Mesendoderm (in vitro differentiated cells): ENCODE results near the gene TRAPPC1.

Experiments
- DNase-seq: peaks from one replicate; pipeline ENCODE4 v3.0.0; 2013
- H2AK5ac ChIP-seq: 2 replicates; pipeline ENCODE4 v1.6.1; 2013; ENCODE audit warnings: low read length, inconsistent platforms
- H2BK120ac ChIP-seq: 2 replicates; pipeline ENCODE4 v1.6.1; 2013; ENCODE audit warnings: low read depth, mild to moderate bottlenecking, low read length, moderate library complexity, mixed read lengths
- H2BK15ac ChIP-seq: replicated peaks from 2 replicates; pipeline ENCODE4 v1.6.1; 2013; ENCODE audit warnings: low read depth, mild to moderate bottlenecking, moderate library complexity
- H2BK5ac ChIP-seq: 2 replicates; pipeline ENCODE4 v1.6.1; 2013; ENCODE audit warnings: low read length, inconsistent platforms
- H3K18ac ChIP-seq: 2 replicates; pipeline ENCODE4 v1.6.1; 2013; ENCODE audit warnings: mild to moderate bottlenecking, low read length, mixed read lengths
- H3K23ac ChIP-seq: one replicate; pipeline ENCODE4 v1.6.1; 2013; ENCODE audit warnings: low read length
- H3K27ac ChIP-seq: 2 replicates; pipeline ENCODE4 v1.5.1; 2013; ENCODE audit warnings: low read depth, mild to moderate bottlenecking, inconsistent platforms, low read length, moderate library complexity
- H3K27me3 ChIP-seq: 2 replicates; pipeline ENCODE4 v1.6.1; 2013; ENCODE audit warnings: low read length, control low read depth, mild to moderate bottlenecking, inconsistent platforms; ENCODE audit not compliant: insufficient read depth, poor library complexity
- H3K36me3 ChIP-seq: 2 replicates; pipeline ENCODE4 v1.6.1; 2013; ENCODE audit warnings: low read length, inconsistent platforms; ENCODE audit not compliant: control insufficient read depth, insufficient read depth
- H3K4ac ChIP-seq: one replicate; pipeline ENCODE4 v1.6.1; 2013; ENCODE audit warnings: low read depth, mild to moderate bottlenecking, low read length, moderate library complexity
- H3K4me1 ChIP-seq: 2 replicates; pipeline ENCODE4 v1.6.1; 2013; ENCODE audit warnings: low read depth, low read length, inconsistent platforms; ENCODE audit not compliant: control insufficient read depth
- H3K4me2 ChIP-seq: 2 replicates; pipeline ENCODE4 v1.6.1; 2013; ENCODE audit warnings: low read length
- H3K4me3 ChIP-seq: 2 replicates; pipeline ENCODE4 v1.5.1; 2013; ENCODE audit warnings: mild to moderate bottlenecking, low read length
- H3K56ac ChIP-seq: one replicate; pipeline ENCODE4 v1.6.1; 2013; ENCODE audit warnings: low read length
- H3K79me1 ChIP-seq: 2 replicates; pipeline ENCODE4 v1.6.1; 2013; ENCODE audit warnings: low read length, inconsistent platforms
- H3K79me2 ChIP-seq: 2 replicates; pipeline ENCODE4 v1.6.1; 2013; ENCODE audit warnings: mild to moderate bottlenecking, low read length; ENCODE audit not compliant: control insufficient read depth, insufficient read depth
- H3K9ac ChIP-seq: 2 replicates; pipeline ENCODE4 v1.6.1; 2013; ENCODE audit warnings: low read length, inconsistent platforms
- H4K5ac ChIP-seq: one replicate; pipeline ENCODE4 v1.6.1; 2013; ENCODE audit warnings: low read length
- H4K8ac ChIP-seq: one replicate; pipeline ENCODE4 v1.6.1; 2013; ENCODE audit warnings: low read depth, mild to moderate bottlenecking, control low read depth, low read length, moderate library complexity
- WGBS: extraction: QIAGEN DNeasy Blood & Tissue Kit; methylation state at CpG from one replicate; pipeline ENCODE4 v1.1.7; 2013; ENCODE audit warnings: low lambda C conversion rate, missing lambda C conversion rate; ENCODE audit not compliant: insufficient coverage; ENCODE audit errors: extremely low coverage; 5-methylcytosine and 5-hydroxymethylcytosine counted together

TRAPPC1 gene

GRCh38 chr17:7888184-7888920, 43.4 kb downstream of the TRAPPC1 start, which contains the start of gene CHD3:
Gene CHD3 (plus strand): TSS chr17:7888789. CDS start chr17:7889001, 212 bp downstream.
- peak within 1 kb of the TSS; percentile 45 for H3K4me3 ChIP-seq
- no peak within 1 kb of the TSS for H2BK120ac ChIP-seq
- peak within 1 kb of the TSS; percentile 88 for H3K56ac ChIP-seq
- peak within 1 kb of the TSS; percentile 90 for H3K9ac ChIP-seq
- peak within 1 kb of the TSS; percentile 39 for H2BK5ac ChIP-seq
- H3K79me1 ChIP-seq, result peaks cover 3% of the 10 kb centered on the region
- H3K18ac ChIP-seq, result peak within 1 kb of the TSS; percentile 11
- no peak within 1 kb of the TSS for H2BK15ac ChIP-seq
- H3K36me3 ChIP-seq, result peaks cover 3% of the 10 kb centered on the region
- H4K5ac ChIP-seq, result no peak within 1 kb of the TSS
- H3K23ac ChIP-seq, result peak within 1 kb of the TSS; percentile 11
- peaks cover 13% of the 10 kb centered on the region for H3K4me1 ChIP-seq
- WGBS, result no CpG with 5 or more reads among the region's 18 CpGs
- peak within 1 kb of the TSS; percentile 75 for H3K27ac ChIP-seq
- no peak within 1 kb of the TSS for H2AK5ac ChIP-seq
- peak within 1 kb of the TSS; percentile 77 for H3K4me2 ChIP-seq
- DNase-seq, result peak; percentile 56
- H3K79me2 ChIP-seq, result peaks cover 1% of the 10 kb centered on the region
- no peak within 1 kb of the TSS for H4K8ac ChIP-seq
- no peaks in the 10 kb centered on the region for H3K27me3 ChIP-seq
- peak within 1 kb of the TSS; percentile 17 for H3K4ac ChIP-seq

GRCh38 chr17:7887482-7888183, 44.1 kb downstream of the TRAPPC1 start:
- Histone ChIP-seq H3K4ac (peak overlapping the region; percentile 17), H3K4me2 (peak overlapping the region; percentile 97), H3K4me3 (peak overlapping the region; percentile 45), H3K79me2 (peaks cover 1% of the 10 kb centered on the region), H3K4me1 (peaks cover 13% of the 10 kb centered on the region), H3K9ac (peak overlapping the region; percentile 90), H3K79me1 (peaks cover 3% of the 10 kb centered on the region), H3K27me3 (no peaks in the 10 kb centered on the region), H4K5ac (no peak overlapping the region), H2BK5ac (peak overlapping the region; percentile 39), H2BK15ac (no peak overlapping the region), H3K56ac (peak overlapping the region; percentile 97), H3K23ac (no peak overlapping the region), H3K18ac (peak overlapping the region; percentile 53), H2BK120ac (no peak overlapping the region), H3K36me3 (peaks cover 3% of the 10 kb centered on the region), H3K27ac (peak overlapping the region; percentile 75), H4K8ac (no peak overlapping the region), H2AK5ac (no peak overlapping the region)
- WGBS, result no CpG with 5 or more reads among the region's 35 CpGs
- peak; percentile 86 for DNase-seq

- Histone ChIP-seq H3K9ac (peak overlapping the region; percentile 84), H3K79me2 (peaks cover 1% of the 10 kb centered on the region), H4K5ac (no peak overlapping the region), H3K23ac (peak overlapping the region; percentile 24), H2BK120ac (no peak overlapping the region), H3K27ac (peak overlapping the region; percentile 16), H2BK15ac (no peak overlapping the region), H3K27me3 (no peaks in the 10 kb centered on the region), H3K56ac (peak overlapping the region; percentile 97), H3K4me1 (peaks cover 13% of the 10 kb centered on the region), H2BK5ac (peak overlapping the region; percentile 50), H3K4me2 (peak overlapping the region; percentile 97), H3K36me3 (peaks cover 2% of the 10 kb centered on the region), H3K79me1 (peaks cover 4% of the 10 kb centered on the region), H4K8ac (no peak overlapping the region), H3K18ac (peak overlapping the region; percentile 53), H3K4ac (no peak overlapping the region), H2AK5ac (no peak overlapping the region), H3K4me3 (peak overlapping the region; percentile 68)
- WGBS, result no CpG with 5 or more reads among the region's 8 CpGs
- DNase-seq, result peak; percentile 44
Observed at GRCh38 chr17:7887038-7887481, 44.7 kb downstream of the TRAPPC1 start.

GRCh38 chr17:7886227-7887037, 45.3 kb downstream of the TRAPPC1 start:
- Histone ChIP-seq H3K27me3 (no peaks in the 10 kb centered on the region), H3K56ac (peak overlapping the region; percentile 97), H4K8ac (no peak overlapping the region), H2AK5ac (no peak overlapping the region), H2BK120ac (no peak overlapping the region), H2BK15ac (no peak overlapping the region), H4K5ac (no peak overlapping the region), H3K4me2 (peak overlapping the region; percentile 97), H3K27ac (peak overlapping the region; percentile 16), H3K9ac (peak overlapping the region; percentile 84), H3K36me3 (peaks cover 1% of the 10 kb centered on the region), H3K23ac (peak overlapping the region; percentile 24), H3K4me3 (peak overlapping the region; percentile 68), H3K4me1 (peaks cover 13% of the 10 kb centered on the region), H3K79me1 (peaks cover 5% of the 10 kb centered on the region), H3K4ac (no peak overlapping the region), H3K79me2 (peaks cover 1% of the 10 kb centered on the region), H3K18ac (peak overlapping the region; percentile 53), H2BK5ac (no peak overlapping the region)
- DNase-seq, result peak; percentile 61
- WGBS, result no CpG with 5 or more reads among the region's 30 CpGs

- peaks cover 6% of the 10 kb centered on the region for H3K36me3 ChIP-seq
- no peaks in the 10 kb centered on the region for H3K27me3 ChIP-seq
- H4K8ac ChIP-seq, result no peak overlapping the region
- H4K5ac ChIP-seq, result no peak overlapping the region
- H2AK5ac ChIP-seq, result no peak overlapping the region
- H2BK5ac ChIP-seq, result peak overlapping the region; percentile 14
- no peak overlapping the region for H2BK120ac ChIP-seq
- H3K4me3 ChIP-seq, result peak overlapping the region; percentile 68
- peak overlapping the region; percentile 15 for H3K18ac ChIP-seq
- H3K4me1 ChIP-seq, result peaks cover 13% of the 10 kb centered on the region
- H3K79me2 ChIP-seq, result peaks cover 1% of the 10 kb centered on the region
- peak overlapping the region; percentile 97 for H3K4me2 ChIP-seq
- H3K56ac ChIP-seq, result peak overlapping the region; percentile 97
- H3K9ac ChIP-seq, result peak overlapping the region; percentile 84
- DNase-seq, result peak; percentile 77
- WGBS, result no CpG with 5 or more reads among the region's 64 CpGs
- H3K4ac ChIP-seq, result peak overlapping the region; percentile 4
- no peak overlapping the region for H3K23ac ChIP-seq
- H3K27ac ChIP-seq, result peak overlapping the region; percentile 18
- H3K79me1 ChIP-seq, result peaks cover 5% of the 10 kb centered on the region
- no peak overlapping the region for H2BK15ac ChIP-seq
Observed at GRCh38 chr17:7885367-7886226, 46.1 kb downstream of the TRAPPC1 start.
